ENCODE data around the gene SEC61A1.

- TF ChIP-seq CTCF (IDR thresholded peaks at IDR 0.05): no peak
- no peak for TF ChIP-seq REST (IDR thresholded peaks at IDR 0.05; ENCODE audit: insufficient read depth in 1 of 2, low read depth in 2 of 2, low read length in 1 of 2)
- TF ChIP-seq SIN3A (IDR thresholded peaks at IDR 0.05; ENCODE audit: borderline replicate concordance, insufficient read depth, low read depth, low read length): no peak
- TF ChIP-seq TCF7L2 (IDR thresholded peaks at IDR 0.05; ENCODE audit: low read depth, low read length): no peak
Observed at GRCh38 chr3:128091586-128091985, 39.3 kb downstream of the SEC61A1 start.
